ENCODE data around the gene FKBP9.
A peak's percentile ranks its signal among the peaks of the same experiment; 100 is the strongest.

The FKBP9 gene

DNA sequence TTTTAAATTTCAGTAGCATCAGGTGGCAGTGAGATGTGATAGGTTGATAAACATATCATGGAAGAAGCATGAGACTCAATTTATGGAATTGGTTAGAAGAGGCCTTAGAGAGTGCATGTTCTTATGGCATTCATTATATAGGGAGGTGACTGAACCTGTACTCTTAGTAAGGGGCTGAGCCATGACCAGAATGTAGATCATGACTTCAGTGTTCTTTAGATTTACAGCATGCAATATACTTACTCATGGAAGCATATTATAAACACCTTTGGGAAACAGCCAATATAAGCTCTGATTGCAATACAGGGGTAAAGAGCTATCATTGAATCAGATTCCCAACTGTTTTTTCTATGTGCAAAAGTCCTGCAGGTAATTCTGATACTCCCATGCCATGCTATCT, 55.1 kb downstream of the FKBP9 start:
- DNase-seq: no peak

DNA sequence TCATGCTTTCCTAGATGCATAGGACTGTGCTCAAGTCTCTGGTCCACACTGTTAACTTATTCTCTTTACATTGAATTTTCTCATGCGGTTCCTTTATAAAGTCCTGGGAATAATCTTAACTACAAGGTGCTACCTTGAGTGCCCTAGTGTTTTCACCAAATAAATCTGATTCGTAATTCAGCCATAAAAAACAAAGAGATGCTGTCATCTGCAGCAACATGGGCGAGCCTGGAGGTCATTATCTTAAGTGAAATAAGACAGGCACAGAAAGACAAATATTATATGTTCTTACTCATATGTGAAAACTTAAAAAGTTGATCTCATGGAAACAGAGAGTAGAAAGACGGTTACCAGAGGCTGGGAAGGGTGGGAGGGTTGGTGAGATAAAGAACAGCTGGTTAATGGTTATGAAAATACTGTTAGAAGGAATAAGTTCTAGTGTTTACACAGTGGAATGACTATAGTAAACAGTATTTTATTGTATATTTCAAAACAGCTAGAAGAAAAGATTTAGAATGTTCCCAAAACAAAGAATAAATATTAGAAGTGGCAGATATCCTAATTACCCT, 67.0 kb downstream of the FKBP9 start:
- no peak for DNase-seq

DNA sequence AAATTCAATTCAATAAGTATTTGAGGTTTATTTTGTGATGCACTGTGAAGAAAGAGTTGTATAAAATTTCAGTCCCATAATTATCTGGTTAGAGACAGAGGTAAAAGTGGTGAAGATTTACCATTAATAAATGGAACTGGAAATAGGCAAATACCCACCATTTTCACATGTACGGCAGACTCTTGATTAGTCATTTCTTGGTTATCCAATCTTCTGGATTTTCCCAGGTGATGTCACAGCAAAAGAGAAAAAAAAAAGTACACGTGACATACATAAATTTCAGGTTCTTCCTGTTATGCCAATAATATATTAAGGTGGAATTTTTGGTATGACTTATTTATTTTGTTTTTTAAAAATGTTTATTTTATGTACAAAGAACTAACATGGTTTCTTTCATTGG, 78.5 kb downstream of the FKBP9 start:
- DNase-seq: no peak

- no peak for DNase-seq
These were observed 81.4 kb downstream of the FKBP9 start for GRCh38 chr7:33038639-33039038.

- DNase-seq: no peak
These were observed 82.1 kb downstream of the FKBP9 start for GRCh38 chr7:33039257-33039902.

GRCh38 chr7:33039903-33040292, 82.7 kb downstream of the FKBP9 start:
- no peak for DNase-seq

GRCh38 chr7:33040803-33041516, 83.7 kb downstream of the FKBP9 start:
- no peak for DNase-seq

- no peak for DNase-seq
These were observed 84.6 kb downstream of the FKBP9 start for GRCh38 chr7:33041631-33042428.

- DNase-seq: no peak
These were observed 86.5 kb downstream of the FKBP9 start for GRCh38 chr7:33043501-33044400.

DNA sequence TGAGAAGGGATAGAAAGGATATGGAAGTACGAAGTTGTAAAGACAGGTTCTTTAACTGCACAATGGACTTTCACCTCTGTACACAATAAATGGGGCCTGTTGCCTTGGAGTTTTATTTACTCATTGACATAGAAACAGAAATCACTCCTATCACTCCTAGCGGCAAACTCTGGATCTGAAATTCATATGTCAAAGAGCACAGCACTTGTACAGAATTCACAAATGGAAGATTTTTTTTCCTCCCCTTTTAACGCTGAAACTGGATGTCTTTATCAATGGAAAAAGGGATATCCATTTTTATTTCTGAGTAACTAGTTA, 87.1 kb downstream of the FKBP9 start:
- DNase-seq: no peak

- DNase-seq: no peak
These were observed 87.7 kb downstream of the FKBP9 start for GRCh38 chr7:33044986-33045385.

- no peak for DNase-seq
These were observed 91.0 kb downstream of the FKBP9 start for GRCh38 chr7:33048257-33048656.

- no peak for DNase-seq
These were observed 91.5 kb downstream of the FKBP9 start for GRCh38 chr7:33048704-33049103.

GRCh38 chr7:33050535-33051318, 93.5 kb downstream of the FKBP9 start:
- DNase-seq: peak; percentile 31

GRCh38 chr7:33053721-33054120, 96.5 kb downstream of the FKBP9 start:
- no peak for DNase-seq

GRCh38 chr7:33054261-33054964, 97.2 kb downstream of the FKBP9 start:
- DNase-seq: no peak

DNA sequence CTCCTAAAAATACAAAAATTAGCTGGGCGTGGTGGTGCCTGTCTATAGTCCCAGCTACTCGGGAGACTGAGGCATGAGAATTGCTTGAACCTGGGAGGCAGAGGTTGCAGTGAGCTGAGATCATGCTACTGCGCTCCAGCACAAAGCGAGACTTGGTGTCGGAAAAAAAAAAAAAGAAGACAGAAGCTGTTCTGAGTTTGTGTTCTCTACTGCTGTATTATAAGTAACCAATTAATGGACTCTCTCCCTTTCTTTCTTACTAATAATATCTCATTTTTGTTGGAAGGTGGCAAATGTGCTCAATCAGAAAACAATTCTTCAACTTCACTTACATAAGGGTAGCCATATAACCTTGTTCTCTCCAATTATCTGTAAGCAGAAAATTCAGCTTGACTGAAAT, 97.9 kb downstream of the FKBP9 start:
- DNase-seq: no peak

Measured in NCI-H1105 (cell line).